Neutrophil (primary cell): ENCODE measurements around the gene TESMIN.

Experiments
- H3K27ac ChIP-seq: fragments of 200-600 bp; sonication (generic); 2 replicates; pipeline ENCODE4 v1.5.1; 2016; ENCODE audit warnings: mild to moderate bottlenecking, moderate library complexity
- H3K27me3 ChIP-seq: fragments of 200-600 bp; sonication (generic); 2 replicates; pipeline ENCODE4 v1.6.0; 2016; ENCODE audit warnings: mild to moderate bottlenecking
- H3K36me3 ChIP-seq: fragments of 200-600 bp; sonication (generic); 2 replicates; pipeline ENCODE4 v1.5.1; 2017
- H3K4me1 ChIP-seq, 2 experiments: fragments of 200-600 bp in 1 of 2; sonication (generic) in 1 of 2; 1 replicate in 1 of 2; 2 replicates in 1 of 2; pipeline versions ENCODE4 v1.5.1 to v1.6.1; 2013 to 2016; ENCODE audit warnings: low read depth in 1 of 2, low read length in 1 of 2, mild to moderate bottlenecking in 1 of 2, moderate library complexity in 1 of 2; ENCODE audit not compliant: control insufficient read depth in 1 of 2, insufficient read depth in 1 of 2
- H3K4me3 ChIP-seq, 2 experiments: fragments of 200-600 bp in 1 of 2; sonication (generic) in 1 of 2; 1 replicate in 1 of 2; 2 replicates in 1 of 2; pipeline ENCODE4 v1.5.1; 2013 to 2016; ENCODE audit warnings: low read depth in 1 of 2, low read length in 1 of 2, mild to moderate bottlenecking in 1 of 2, moderate library complexity in 1 of 2
- H3K9me3 ChIP-seq: fragments of 200-600 bp; sonication (generic); 2 replicates; pipeline ENCODE4 v1.5.1; 2016
- CTCF ChIP-seq: fragments of 200-600 bp; sonication (generic); IDR thresholded peaks from 2 replicates; pipeline ENCODE4 v1.5.1; 2016; ENCODE audit warnings: antibody characterized with exemption

The TESMIN gene

DNA sequence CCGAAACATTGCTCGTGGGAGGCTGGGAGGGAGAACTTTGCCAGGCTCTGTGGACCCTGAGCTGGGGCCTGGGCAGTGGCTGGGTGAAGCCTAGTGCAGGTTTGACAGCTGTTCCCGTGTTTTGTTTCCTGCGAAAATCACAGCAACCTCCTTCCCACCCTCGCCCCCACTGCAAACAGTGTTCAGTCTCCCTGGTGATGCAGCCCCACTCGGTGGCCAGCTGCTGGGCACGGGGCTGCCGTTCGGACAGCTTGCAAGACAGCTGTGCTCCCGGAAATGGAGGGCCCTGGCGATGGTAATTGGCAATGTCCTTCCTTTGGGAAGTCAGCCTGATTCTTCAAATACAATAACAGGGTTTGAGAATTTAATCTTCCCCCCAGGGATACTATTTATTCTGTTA lies 77.3 kb downstream of the TESMIN start:
- no peak for TF ChIP-seq CTCF
- Histone ChIP-seq H3K27ac (no peak overlapping the region), H3K9me3 (no peaks in the 10 kb centered on the region), H3K4me1 (no peaks in the 10 kb centered on the region), H3K27me3 (peaks cover 19% of the 10 kb centered on the region), H3K36me3 (no peaks in the 10 kb centered on the region), H3K4me3 (no peak overlapping the region)

GRCh38 chr11:68673306-68673945 lies 77.9 kb downstream of the TESMIN start:
- H3K27ac ChIP-seq, result no peak overlapping the region
- no peaks in the 10 kb centered on the region for H3K4me1 ChIP-seq
- no peak for TF ChIP-seq CTCF
- no peaks in the 10 kb centered on the region for H3K9me3 ChIP-seq
- H3K36me3 ChIP-seq, result no peaks in the 10 kb centered on the region
- no peak overlapping the region for H3K4me3 ChIP-seq
- peaks cover 19% of the 10 kb centered on the region for H3K27me3 ChIP-seq

- no peak for TF ChIP-seq CTCF
- Histone ChIP-seq H3K4me3 (no peak overlapping the region), H3K4me1 (no peaks in the 10 kb centered on the region), H3K36me3 (no peaks in the 10 kb centered on the region), H3K27ac (no peak overlapping the region), H3K9me3 (no peaks in the 10 kb centered on the region), H3K27me3 (peaks cover 6% of the 10 kb centered on the region)
Measured at GRCh38 chr11:68670208-68670992, 80.9 kb downstream of the TESMIN start.

GRCh38 chr11:68669301-68670090 lies 81.8 kb downstream of the TESMIN start:
- H3K27ac ChIP-seq, result no peak overlapping the region

More at GRCh38 chr11:68669301-68670090, 81.8 kb downstream of the TESMIN start:
- Histone ChIP-seq H3K4me3 (no peak overlapping the region), H3K4me1 (no peaks in the 10 kb centered on the region), H3K36me3 (no peaks in the 10 kb centered on the region), H3K9me3 (no peaks in the 10 kb centered on the region), H3K27me3 (peaks cover 12% of the 10 kb centered on the region)
- TF ChIP-seq CTCF, result no peak
